Measurements from ENCODE around the gene FGFBP1.

Gene FGFBP1

GRCh38 chr4:15947684-15948083 is 9.1 kb upstream of the FGFBP1 start:
- ATAC-seq (ENCODE audit: low read depth) (peak; percentile 71), DNase-seq (ENCODE audit: low spot score) (no peak)
- H3K4me3 ChIP-seq (ENCODE audit: severe bottlenecking): no peak overlapping the region
- H3K27me3 ChIP-seq (ENCODE audit: insufficient read depth, poor library complexity, severe bottlenecking): no peaks in the 10 kb centered on the region
- no peaks in the 10 kb centered on the region for H3K9me3 ChIP-seq (ENCODE audit: severe bottlenecking)
- peaks cover 8% of the 10 kb centered on the region for H3K4me1 ChIP-seq (ENCODE audit: insufficient read depth, poor library complexity, severe bottlenecking)
- no peaks in the 10 kb centered on the region for H3K36me3 ChIP-seq (ENCODE audit: low read depth)
- H3K27ac ChIP-seq (ENCODE audit: poor library complexity, severe bottlenecking): peak overlapping the region; percentile 7
- TF ChIP-seq CTCF (IDR thresholded peaks at IDR 0.05; ENCODE audit: poor library complexity, severe bottlenecking): no peak

GRCh38 chr4:15945516-15945915 is 7.0 kb upstream of the FGFBP1 start:
- ATAC-seq (ENCODE audit: low read depth) (no peak), DNase-seq (ENCODE audit: low spot score) (no peak)
- H3K27ac ChIP-seq (ENCODE audit: poor library complexity, severe bottlenecking): no peak overlapping the region
- no peaks in the 10 kb centered on the region for H3K9me3 ChIP-seq (ENCODE audit: severe bottlenecking)
- peaks cover 8% of the 10 kb centered on the region for H3K4me1 ChIP-seq (ENCODE audit: insufficient read depth, poor library complexity, severe bottlenecking)
- H3K4me3 ChIP-seq (ENCODE audit: severe bottlenecking): no peak overlapping the region
- H3K36me3 ChIP-seq (ENCODE audit: low read depth): no peaks in the 10 kb centered on the region
- H3K27me3 ChIP-seq (ENCODE audit: insufficient read depth, poor library complexity, severe bottlenecking): no peaks in the 10 kb centered on the region
- no peak for TF ChIP-seq CTCF (IDR thresholded peaks at IDR 0.05; ENCODE audit: poor library complexity, severe bottlenecking)

- no peak for TF ChIP-seq CTCF (IDR thresholded peaks at IDR 0.05; ENCODE audit: poor library complexity, severe bottlenecking)
- ATAC-seq (ENCODE audit: low read depth): no peak
- Histone ChIP-seq H3K9me3 (ENCODE audit: severe bottlenecking) (no peaks in the 10 kb centered on the region), H3K4me1 (ENCODE audit: insufficient read depth, poor library complexity, severe bottlenecking) (peaks cover 8% of the 10 kb centered on the region), H3K36me3 (ENCODE audit: low read depth) (no peaks in the 10 kb centered on the region), H3K27ac (ENCODE audit: poor library complexity, severe bottlenecking) (no peak overlapping the region), H3K4me3 (ENCODE audit: severe bottlenecking) (no peak overlapping the region), H3K27me3 (ENCODE audit: insufficient read depth, poor library complexity, severe bottlenecking) (no peaks in the 10 kb centered on the region)
- DNase-seq (ENCODE audit: low spot score): no peak
Observed at GRCh38 chr4:15944895-15945294, 6.4 kb upstream of the FGFBP1 start.

GRCh38 chr4:15942283-15942682 is 3.7 kb upstream of the FGFBP1 start:
- H3K9me3 ChIP-seq (ENCODE audit: severe bottlenecking): no peaks in the 10 kb centered on the region
- H3K27me3 ChIP-seq (ENCODE audit: insufficient read depth, poor library complexity, severe bottlenecking): no peaks in the 10 kb centered on the region
- TF ChIP-seq CTCF (IDR thresholded peaks at IDR 0.05; ENCODE audit: poor library complexity, severe bottlenecking): no peak
- peaks cover 12% of the 10 kb centered on the region for H3K4me1 ChIP-seq (ENCODE audit: insufficient read depth, poor library complexity, severe bottlenecking)
- ATAC-seq (ENCODE audit: low read depth) (no peak), DNase-seq (ENCODE audit: low spot score) (no peak)
- no peak overlapping the region for H3K4me3 ChIP-seq (ENCODE audit: severe bottlenecking)
- peaks cover 8% of the 10 kb centered on the region for H3K36me3 ChIP-seq (ENCODE audit: low read depth)
- H3K27ac ChIP-seq (ENCODE audit: poor library complexity, severe bottlenecking): no peak overlapping the region

- Histone ChIP-seq H3K27ac (ENCODE audit: poor library complexity, severe bottlenecking) (peak overlapping the region; percentile 81), H3K4me1 (ENCODE audit: insufficient read depth, poor library complexity, severe bottlenecking) (peaks cover 29% of the 10 kb centered on the region), H3K9me3 (ENCODE audit: severe bottlenecking) (no peaks in the 10 kb centered on the region), H3K36me3 (ENCODE audit: low read depth) (peaks cover 33% of the 10 kb centered on the region), H3K4me3 (ENCODE audit: severe bottlenecking) (peak overlapping the region; percentile 56), H3K27me3 (ENCODE audit: insufficient read depth, poor library complexity, severe bottlenecking) (no peaks in the 10 kb centered on the region)
- TF ChIP-seq CTCF (IDR thresholded peaks at IDR 0.05; ENCODE audit: poor library complexity, severe bottlenecking): no peak
- peak; percentile 78 for ATAC-seq (ENCODE audit: low read depth)
- DNase-seq (ENCODE audit: low spot score): peak; percentile 93
Observed at GRCh38 chr4:15938182-15938581, 358 bp downstream of the FGFBP1 start.

Data from RWPE2 (cell line).